NCI-H1105 treated with DMSO at 0.1 percent for 48 hours (cell line): ENCODE results near the gene AP2A1.
"Not testable (repeated sequence)": the region's sequence is repeated elsewhere in the genome, so short reads cannot be mapped to it uniquely, and the experiment has no call there.

Source experiments
- DNase-seq: peaks from one replicate; lab custom pipeline; 2025; lab: John Stamatoyannopoulos, UW

Gene AP2A1

DNA sequence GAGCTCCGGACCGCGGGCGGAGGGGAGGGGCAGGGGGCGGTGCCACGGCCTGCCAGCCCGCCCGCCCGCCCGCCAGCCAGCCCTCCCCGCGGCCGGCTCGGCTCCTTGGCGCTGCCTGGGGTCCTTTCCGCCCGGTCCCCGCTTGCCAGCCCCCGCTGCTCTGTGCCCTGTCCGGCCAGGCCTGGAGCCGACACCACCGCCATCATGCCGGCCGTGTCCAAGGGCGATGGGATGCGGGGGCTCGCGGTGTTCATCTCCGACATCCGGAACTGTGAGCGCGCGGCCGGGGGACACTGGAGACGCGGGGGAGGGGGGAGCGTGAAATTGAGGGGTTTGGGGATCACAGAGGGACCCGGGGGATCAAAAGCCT, at the start of gene AP2A1:
AP2A1 (plus strand) TSS at position 72 of the 370 bp plus-strand sequence; CDS start at position 205, 133 bp downstream.
- DNase-seq = no peak

DNA sequence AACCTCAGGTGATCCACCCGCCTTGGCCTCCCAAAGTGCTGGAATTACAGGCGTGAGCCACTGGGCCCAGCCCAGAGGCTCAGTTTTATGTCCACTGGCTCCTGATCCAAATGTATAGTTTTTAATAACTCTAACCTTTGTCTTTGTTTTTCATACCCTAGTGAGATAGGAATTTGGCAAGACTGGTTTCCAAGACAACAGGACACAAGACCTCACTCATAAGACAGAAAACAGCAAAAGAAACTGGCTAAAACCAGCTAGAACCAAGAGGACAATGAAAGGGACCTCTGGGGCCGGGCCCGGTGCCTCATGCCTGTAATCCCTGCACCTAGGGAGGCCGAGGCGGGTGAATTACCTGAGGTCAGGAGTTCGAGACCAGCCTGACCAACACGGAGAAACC, 48.3 kb upstream of the AP2A1 start:
- DNase-seq = no peak

DNA sequence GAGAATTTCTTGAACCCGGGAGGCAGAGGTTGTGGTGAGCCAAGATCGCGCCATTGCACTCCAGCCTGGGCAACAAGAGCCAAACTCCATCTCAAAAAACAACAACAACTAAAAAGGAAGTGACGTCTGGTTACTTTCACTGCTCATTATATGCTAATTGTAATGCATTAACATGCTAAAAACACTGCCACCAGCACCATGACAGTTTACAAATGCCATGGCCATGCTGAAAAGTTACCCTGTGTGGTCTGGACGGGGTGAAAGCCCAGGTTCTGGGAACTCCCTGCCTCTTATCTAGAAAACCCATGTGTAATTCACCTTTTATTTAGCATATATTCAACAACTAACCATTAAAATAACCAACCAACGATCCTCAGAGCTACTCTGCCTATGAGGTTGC, 47.8 kb upstream of the AP2A1 start:
- no peak for DNase-seq

DNA sequence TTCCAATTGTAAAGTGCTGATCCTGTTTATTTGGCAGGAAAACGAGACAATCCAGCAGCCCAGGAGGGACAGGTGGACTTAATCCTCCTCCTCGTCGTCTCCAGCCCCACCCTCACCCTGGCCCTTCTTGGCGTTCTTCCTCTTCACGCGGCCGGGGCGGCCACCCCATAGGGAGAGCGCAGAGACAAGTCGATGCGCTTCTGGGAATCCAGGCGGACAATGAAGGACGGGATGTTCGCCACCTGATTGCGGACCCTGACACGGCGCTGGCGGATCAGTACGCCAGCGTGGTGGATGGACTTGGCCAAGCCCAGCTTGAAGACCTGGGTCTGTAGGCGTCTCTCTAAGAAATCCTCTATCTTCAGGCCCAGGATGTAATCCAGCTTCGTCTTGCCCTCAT, 47.4 kb upstream of the AP2A1 start:
- DNase-seq = not testable (repeated sequence)

DNA sequence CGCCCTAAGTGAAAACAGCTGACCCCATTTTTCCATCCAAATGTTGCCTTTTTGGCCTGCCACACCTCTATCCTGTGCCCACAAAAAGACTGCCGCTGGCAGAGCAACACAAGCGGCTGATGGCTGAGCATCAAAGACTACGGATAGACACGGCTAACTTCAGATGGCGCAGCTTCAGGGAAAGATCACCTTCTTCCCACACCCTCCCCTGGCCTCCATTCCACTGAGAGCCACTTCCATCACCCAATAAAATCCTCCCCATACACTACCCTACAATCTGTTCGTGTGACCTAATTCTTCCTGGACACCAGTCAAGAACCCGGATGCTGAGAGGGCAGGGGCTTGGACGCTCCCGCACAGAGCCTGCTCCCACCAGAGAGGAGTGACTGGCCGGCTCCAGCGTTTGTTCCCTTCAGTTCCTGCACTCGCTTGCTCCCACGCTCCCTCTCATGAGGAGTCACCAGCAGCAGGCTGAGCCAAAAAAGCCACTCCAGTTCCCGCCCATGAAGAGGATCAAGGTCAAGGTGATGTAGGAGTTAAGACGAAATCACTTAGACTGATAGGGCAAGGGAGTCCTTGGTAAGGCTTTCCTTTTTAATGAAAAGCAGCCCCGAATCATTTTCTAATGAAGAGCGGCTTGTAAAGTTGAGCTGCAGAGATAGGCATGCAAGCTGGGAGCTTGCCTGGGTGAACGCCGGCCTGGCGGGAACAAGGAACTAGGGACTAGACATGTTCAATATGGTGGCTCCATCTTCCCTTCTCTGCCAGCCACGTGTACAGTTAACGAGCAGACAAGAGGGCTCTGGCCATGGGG, 39.4 kb upstream of the AP2A1 start:
- no peak for DNase-seq

DNA sequence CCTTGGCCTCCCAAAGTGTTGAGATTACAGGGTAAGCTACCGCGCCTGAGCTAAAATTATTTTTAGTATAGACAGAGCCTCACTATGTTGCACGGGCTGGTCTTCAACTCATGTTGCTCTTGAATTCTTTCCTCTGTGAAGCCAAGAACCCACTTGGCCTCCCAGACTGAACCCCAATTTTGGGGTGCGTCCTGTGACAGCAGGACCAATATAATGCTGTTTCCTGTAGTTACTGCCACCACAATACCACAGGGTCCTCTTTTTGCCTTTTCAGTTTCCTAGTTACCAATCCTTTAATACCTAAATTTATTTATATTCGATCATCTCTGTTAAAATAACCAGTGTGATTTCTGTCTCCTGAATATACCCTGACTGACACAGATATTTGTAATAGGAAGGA, 36.6 kb upstream of the AP2A1 start:
- no peak for DNase-seq

DNA sequence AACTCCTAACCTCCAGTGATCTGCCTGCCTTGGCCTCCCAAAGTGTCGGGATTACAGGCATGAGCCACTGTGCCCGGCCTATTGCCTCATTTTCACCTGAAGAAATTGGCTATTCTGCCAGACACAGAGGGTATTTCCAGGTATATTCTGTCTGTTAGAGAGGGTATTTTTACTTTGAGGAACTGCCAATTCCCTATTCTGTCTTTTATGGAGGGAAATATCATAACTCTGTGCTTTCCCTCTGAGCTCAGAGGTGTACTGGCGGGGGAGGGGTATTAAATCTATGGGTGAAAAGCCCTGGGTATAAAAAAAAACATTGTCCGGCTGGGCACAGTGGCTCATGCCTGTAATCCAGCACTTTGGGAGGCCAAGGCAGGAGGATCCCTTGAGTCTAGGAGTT, 28.5 kb upstream of the AP2A1 start:
- no peak for DNase-seq

DNA sequence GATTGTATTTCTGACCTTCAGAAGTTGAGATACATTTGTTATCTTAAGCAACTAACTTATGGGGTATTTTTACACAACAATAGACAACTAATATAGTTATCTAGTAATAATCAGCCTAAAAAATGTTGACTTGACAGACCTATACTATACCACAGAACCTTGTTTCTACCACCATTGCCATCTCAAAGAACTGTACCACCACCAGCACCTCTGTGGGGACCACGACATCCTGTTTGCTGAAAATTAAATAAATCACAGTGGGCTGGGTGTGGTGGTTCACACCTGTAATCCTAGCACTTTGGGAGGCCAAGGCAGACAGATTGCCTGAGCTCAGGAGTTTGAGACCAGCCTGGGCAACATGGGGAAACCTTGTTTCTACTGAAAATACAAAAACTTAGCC, 27.7 kb upstream of the AP2A1 start:
- no peak for DNase-seq

DNA sequence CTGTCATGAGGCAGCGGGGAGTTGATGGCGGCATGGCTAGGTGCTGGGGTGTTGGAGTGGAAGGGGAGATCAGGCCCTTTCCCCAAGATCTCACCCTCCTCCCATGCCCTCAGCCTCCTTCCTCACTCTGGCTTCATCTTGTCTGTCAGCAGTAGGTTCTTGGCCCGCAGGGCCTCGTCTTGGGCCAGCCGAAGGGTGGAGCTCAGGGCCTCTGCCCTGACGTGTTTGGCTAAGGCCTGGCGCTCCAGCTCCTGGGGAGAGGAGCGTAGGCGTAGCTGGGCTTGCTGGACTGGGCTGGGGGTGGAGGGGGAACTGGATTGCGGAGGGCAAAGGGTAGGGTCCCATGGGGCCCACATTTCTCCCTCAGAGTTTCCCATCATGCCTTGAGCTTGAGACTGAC, 26.9 kb upstream of the AP2A1 start:
- no peak for DNase-seq

DNA sequence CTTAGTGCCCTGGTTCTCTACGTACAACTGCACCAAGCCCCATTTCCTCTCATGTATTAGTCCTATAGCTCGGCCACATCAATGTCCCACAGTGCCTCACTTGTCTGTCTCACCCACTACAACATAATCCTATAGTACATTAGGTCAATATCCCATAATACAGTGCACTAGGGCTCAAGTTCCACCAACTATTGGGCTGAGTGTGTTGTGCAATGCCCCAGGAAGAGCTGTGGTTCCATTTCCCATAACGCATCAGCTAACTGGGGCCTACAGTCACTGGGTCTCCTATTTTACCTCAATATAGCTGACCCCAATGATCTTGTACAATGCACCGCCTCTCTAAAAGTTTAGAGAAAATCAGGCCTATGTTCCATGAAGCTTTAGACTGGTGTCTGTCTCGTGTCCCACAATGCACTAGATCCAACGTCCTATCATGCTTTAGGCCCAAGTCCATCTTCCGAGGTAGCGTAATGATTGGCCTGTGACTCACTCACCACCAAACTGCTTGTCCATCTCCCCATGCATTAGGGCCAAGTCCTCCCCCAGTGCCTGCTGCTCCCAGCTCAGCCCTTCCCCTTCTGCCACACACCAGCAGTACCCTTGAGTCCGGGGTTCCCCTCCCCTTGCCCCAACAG, 25.5 kb upstream of the AP2A1 start:
- DNase-seq = no peak

DNA sequence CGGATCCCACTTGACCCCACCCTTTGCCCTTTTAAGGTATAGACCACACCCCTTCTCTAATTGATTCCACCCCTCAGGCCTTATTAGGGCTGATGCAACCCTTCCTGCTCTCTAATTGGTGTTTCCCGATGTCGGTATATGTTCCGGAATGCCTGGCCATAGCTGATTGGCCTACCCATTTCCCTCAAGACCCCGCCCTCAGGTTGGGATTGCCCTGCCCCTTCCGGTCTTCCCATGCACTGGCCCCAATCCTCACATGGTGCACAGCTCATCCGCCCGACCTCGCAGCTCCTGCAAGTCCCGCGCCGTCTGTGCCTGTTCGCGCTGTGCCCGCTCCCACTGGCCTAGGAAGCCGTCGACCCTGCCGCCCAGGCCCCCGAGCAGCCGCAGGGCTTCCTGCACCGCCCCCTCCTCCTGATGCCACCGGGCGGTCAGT, 21.8 kb upstream of the AP2A1 start:
- DNase-seq = no peak

DNA sequence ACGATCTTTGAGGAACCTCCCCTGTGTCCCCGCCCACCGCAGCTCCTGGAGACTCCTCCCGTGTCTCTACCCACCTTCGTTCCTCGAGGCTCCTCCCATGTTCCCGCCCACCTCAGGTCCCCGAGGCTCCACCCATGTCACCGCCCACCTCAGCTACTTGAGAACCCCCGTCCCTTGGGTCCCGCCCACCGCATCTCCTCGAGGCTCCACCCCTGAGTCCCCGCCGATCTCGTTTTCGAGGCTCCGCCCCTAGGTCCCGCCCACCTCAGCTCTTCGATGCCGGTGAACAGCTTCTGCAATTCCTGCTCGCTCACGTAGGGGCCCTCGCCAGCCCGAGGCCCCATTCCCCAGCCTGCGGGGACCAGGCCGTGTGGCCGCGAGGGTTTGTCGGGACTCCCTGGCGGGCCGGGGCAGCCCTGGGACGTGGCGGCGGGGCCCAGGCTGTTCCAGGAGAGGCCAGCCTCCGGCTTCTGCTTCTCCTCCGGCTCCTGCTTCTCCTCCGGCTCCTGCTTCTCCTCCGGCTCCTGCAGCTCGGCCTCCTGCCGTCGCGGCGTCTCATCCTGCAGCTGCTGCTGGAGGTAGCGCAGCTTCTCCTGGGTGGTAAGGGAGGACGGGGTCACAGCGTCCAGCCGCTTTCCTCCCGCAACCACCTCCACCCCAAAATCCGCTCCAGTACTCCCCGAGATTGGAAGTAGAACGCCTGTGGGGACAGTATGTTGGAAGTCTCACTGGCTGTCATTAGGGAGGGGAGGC, 20.4 kb upstream of the AP2A1 start:
- no peak for DNase-seq

DNA sequence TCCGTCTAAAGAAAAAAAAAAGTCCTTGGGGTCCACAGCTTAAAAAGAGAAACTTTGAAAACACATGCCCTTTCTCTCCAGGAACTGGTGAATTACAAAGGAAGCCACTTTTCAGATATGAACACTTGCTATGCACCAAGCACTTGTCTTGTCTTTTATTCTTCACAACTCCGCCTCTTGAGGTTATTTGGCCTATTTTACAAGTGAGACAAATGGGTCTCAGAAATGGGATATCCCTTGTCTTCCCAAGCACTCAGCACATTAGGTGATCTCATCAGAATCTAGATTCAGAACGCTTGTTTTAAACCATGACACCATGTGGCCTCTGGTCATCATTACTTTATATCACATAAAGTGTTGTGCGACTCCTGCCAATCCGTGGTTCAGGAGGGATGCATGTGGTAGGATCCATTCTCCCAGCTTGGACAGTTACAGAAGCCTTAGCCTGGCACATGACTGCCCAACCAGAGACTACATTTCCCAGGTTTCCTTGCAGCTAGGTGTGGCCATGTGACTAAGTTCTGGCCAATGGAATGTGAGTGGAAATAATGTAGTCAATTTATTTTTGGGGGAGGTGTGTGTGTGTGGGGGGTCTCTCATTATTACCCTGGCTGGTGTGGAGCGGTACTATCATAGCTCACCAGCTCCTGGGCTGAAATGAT, 17.6 kb upstream of the AP2A1 start:
- DNase-seq = no peak

DNA sequence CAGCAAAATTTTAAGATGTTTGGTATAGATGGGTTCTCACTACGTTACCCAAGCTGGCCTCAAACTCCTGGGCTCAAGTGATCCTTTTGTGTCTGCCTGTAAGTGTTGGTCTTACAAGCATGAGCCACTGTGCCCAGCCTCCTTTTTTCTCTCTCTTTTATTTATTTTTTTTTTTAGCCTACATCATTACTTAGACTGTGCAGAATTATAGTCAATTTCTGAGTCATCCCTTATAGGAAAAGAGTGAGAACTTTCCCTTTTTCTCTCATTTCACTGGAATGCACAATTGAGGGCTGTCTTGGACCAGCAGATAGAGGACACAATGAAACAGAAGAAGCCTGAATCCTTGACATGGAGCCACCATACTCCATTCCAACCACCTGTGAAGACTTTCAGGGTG, 17.0 kb upstream of the AP2A1 start:
- DNase-seq = no peak

DNA sequence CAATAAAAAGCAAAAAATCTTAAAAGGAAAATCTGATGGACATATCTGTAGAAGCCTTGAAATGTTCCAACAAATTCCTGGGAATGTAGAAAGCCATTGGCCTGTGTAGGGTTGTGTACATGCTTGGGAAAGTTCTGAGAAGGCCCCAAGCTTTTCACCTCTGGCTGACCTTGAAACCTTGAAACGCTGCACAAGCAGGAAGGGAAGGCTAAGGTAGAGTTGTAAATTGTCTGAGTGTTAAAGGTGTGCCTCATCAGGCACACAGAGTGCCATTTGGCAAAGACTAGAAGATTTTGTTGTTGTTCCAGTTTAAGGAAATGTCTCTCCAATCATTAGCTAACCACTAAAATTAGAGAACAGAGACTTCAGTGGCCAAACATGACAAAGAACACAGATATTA, 14.1 kb upstream of the AP2A1 start:
- no peak for DNase-seq

DNA sequence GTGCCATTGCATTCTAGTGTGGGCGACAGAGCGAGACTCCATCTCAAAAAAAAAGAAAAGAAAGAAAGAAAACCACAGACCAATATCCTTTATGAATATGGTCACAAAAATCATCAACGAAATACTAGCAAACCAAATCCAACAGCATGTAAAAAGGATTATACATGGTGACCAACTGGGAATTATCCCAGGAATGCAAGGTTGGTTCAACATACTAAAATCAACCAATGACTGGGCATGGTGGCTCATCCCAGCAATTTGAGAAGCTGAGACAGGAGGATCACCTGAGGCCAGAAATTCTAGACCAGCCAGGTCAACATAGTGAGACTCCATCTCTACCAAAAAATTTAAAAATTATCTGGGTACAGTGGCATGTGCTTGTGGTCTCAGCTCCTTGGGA, 10.8 kb upstream of the AP2A1 start:
- DNase-seq = no peak

DNA sequence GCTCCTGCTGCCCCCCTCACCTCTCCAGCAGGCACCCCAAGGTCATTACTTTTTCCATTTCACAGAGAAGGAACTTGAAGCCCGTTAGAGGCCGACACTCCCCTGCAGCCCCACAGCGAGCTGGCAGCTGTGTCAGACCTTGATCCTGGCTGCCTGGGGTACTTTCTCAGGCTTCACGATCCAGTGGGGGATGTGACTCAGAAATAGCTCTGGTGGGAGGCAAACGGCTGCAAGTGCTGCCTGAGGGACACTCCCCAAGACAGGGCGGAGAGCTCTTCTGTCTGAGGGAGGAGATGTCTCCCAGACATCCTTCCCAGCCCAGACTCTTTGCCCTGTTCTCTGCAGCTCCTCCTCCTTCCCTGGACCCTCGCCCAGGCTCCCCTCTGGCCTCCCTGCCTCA, 8.5 kb upstream of the AP2A1 start:
- no peak for DNase-seq

DNA sequence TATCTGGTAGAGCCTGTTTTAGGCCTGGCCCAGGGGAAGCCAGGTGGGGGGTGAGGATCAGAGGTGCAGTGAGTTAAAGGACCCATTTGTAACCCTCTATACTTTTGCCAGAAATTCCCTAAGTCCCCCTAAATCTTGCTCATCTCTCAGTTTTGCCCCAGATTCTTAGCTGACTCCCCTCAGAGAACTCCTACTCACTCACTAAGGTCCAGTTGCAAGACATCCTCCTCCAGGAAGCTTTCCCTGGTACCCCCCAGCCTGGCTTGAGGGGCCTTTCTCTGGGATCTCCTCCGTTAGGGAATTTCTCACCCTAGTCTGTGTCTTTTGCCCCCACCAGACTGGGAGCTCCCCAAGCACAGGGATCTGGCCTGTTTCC, 5.6 kb upstream of the AP2A1 start:
- DNase-seq = no peak

DNA sequence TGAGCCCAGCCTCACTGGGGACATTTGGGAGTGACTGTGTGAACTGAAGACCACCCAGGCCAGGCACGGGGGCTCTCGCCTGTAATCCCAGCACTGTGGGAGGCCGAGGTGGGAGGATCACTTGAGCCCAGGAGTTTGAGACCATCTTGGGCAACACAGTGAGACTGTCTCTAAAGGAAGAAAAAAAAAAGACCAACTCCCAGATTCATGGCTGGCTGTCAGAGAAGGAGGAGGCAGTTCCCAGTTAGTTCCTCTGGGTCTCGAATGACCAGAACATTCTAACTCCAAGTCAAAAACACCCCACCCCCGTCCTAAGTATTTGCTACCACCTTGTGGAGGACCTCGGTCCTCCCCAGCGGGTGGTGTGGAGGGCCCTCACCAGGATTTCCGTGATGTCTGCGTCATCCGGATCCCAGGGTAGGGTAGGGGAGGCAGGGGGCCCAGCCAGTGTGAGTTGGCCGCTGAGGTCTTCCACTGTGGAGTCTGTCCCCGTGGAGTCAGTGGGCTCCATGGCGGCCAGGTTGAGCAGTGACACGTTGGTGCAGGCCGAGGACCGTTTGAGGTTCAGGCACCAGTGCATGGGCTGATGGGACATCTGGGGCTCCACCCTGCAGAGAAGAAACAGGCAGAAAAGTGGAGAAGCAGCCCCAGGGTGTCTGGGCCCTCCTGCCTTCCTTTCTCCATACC, 5.0 kb upstream of the AP2A1 start:
- no peak for DNase-seq

DNA sequence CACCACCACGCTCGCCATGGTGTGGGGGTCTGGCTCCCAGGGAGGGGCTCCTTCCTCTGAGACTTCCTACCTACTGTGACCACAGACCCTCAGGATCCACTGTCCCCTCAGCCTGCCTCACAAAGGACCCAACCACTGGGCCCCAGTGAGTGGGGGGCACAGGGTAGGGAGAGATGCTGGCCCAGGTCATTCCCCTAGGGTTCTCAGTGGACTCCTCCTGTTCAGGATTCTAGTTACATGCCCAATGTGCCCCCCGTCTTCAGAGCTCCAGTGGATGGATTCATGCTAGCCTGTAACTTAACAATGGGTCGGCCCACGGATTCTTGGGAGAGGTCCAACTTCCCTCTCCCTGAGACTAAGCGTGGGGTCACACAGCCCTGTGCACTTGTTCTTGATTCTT, 3.6 kb upstream of the AP2A1 start, which contains the start of gene TSKS:
TSKS (minus strand) TSS at position 77 of the 400 bp plus-strand sequence; CDS start at position 18, 59 bp downstream.
- DNase-seq = no peak

DNA sequence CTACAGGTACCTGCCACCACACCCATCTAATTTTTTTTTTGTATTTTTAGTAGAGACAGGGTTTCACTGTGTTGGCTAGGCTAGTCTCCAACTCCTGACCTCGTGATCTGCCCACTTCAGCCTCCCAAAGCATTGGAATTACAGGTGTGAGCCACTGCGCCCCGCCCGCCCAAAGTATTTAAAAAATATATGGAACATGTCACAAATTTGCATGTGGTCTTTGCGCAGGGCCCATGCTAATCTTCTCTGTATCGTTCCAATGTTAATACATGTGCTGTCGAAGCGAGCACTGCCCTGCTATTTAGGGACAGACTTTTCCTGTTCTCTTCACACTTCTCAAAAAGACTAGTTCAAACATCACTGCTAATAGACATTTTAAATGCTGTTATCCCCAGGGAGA, 2.5 kb upstream of the AP2A1 start:
- DNase-seq = no peak
